GM12891 (cell line): Measurements from ENCODE around the gene ACVR1.

Experiments
- POLR2A ChIP-seq: IDR thresholded peaks from 2 replicates; pipeline ENCODE4 v1.6.1; 2011; ENCODE audit warnings: low read depth, low read length, control low read depth
- POLR2AphosphoS5 ChIP-seq: IDR thresholded peaks from 2 replicates; pipeline ENCODE4 v1.6.1; 2011; ENCODE audit warnings: low read depth, low read length, control low read depth
- TAF1 ChIP-seq: IDR thresholded peaks from 2 replicates; pipeline ENCODE4 v1.6.1; 2011; ENCODE audit warnings: low read depth, low read length, control low read depth

- TF ChIP-seq TAF1 (no peak), POLR2A (no peak), POLR2AphosphoS5 (no peak)
Measured at GRCh38 chr2:157741819-157742484, 134.2 kb downstream of the ACVR1 start.
